GM10248 (cell line): ENCODE data around the gene MATN1.

Source experiments
- CTCF ChIA-PET: fragments of 300-600 bp; sonication (Branson Sonifier 250); formaldehyde crosslinking; extraction: SDS; loops from one replicate; lab custom pipeline; 2021; ENCODE audit warnings: antibody characterized with exemption; lab: Yijun Ruan, JAX
- POLR2A ChIA-PET: fragments of 350-650 bp; sonication (Branson Sonifier 250); formaldehyde crosslinking; extraction: SDS; loops from one replicate; lab custom pipeline; 2020; ENCODE audit warnings: antibody characterized with exemption; lab: Yijun Ruan, JAX
- DNase-seq: peaks from one replicate; pipeline ENCODE4 v3.0.0; 2012; ENCODE audit errors: extremely low spot score
- CTCF ChIP-seq: IDR thresholded peaks from 2 replicates; pipeline ENCODE4 v1.5.1; 2012; ENCODE audit warnings: mild to moderate bottlenecking, low read depth; ENCODE audit errors: extremely low read depth, missing control alignments, control extremely low read depth

MATN1 gene

GRCh38 chr1:30754684-30755171, 31.3 kb upstream of the MATN1 start:
- TF ChIP-seq CTCF: no peak
- POLR2A ChIA-PET: interaction anchor here (0.9 to 2.0 kb wide), 9 partner anchors 9 to 36 kb away, joined by 3 to 19 read pairs (median 4); no protein-coding TSS in a partner anchor
- CTCF ChIA-PET: interaction anchor here (0.6 to 22.9 kb wide), 10 partner anchors 5 to 48 kb away, joined by 3 to 449 read pairs (median 5); partner anchors contain the start of gene LAPTM5
- DNase-seq: peak; percentile 69

GRCh38 chr1:30753660-30754123, 30.3 kb upstream of the MATN1 start:
- no peak for TF ChIP-seq CTCF
- ChIA-PET CTCF (interaction anchor here (1.1 to 22.9 kb wide), 6 partner anchors 5 to 37 kb away, joined by 3 to 449 read pairs (median 92); partner anchors contain the start of gene LAPTM5), POLR2A (interaction anchor here (1.0 to 2.0 kb wide), 4 partner anchors 8 to 18 kb away, joined by 3 to 19 read pairs (median 8); no protein-coding TSS in a partner anchor)
- no peak for DNase-seq

- ChIA-PET POLR2A (no interaction called here), CTCF (interaction anchor here (1.9 to 22.9 kb wide), 4 partner anchors 5 to 34 kb away, joined by 21 to 449 read pairs (median 162); partner anchors contain the start of gene LAPTM5)
- no peak for TF ChIP-seq CTCF
- DNase-seq: no peak
Measured at GRCh38 chr1:30753118-30753517, 29.7 kb upstream of the MATN1 start.

GRCh38 chr1:30752651-30752908, 29.2 kb upstream of the MATN1 start:
- TF ChIP-seq CTCF: no peak
- POLR2A ChIA-PET: interaction anchor here (1.2 kb wide), 1 partner anchor 9 kb away, joined by 5 read pairs; no protein-coding TSS in a partner anchor
- DNase-seq: no peak
- CTCF ChIA-PET: interaction anchor here (1.2 to 22.9 kb wide), 5 partner anchors 4 to 34 kb away, joined by 4 to 449 read pairs (median 162); partner anchors contain the start of gene LAPTM5

- POLR2A ChIA-PET: interaction anchor here (1.2 to 2.9 kb wide), 3 partner anchors 9 to 11 kb away, joined by 5 to 9 read pairs (median 7); no protein-coding TSS in a partner anchor
- CTCF ChIA-PET: interaction anchor here (1.2 to 22.9 kb wide), 6 partner anchors 4 to 33 kb away, joined by 4 to 449 read pairs (median 84); partner anchors contain the start of gene LAPTM5
- no peak for TF ChIP-seq CTCF
- DNase-seq: no peak
Measured at GRCh38 chr1:30751830-30752650, 28.7 kb upstream of the MATN1 start.

- no peak for DNase-seq
- ChIA-PET POLR2A (interaction anchor here (1.2 to 3.2 kb wide), 6 partner anchors 7 to 18 kb away, joined by 3 to 18 read pairs (median 8); no protein-coding TSS in a partner anchor), CTCF (interaction anchor here (0.7 to 22.9 kb wide), 6 partner anchors 8 to 32 kb away, joined by 3 to 449 read pairs (median 20); partner anchors contain the start of gene LAPTM5)
- TF ChIP-seq CTCF: no peak
Measured at GRCh38 chr1:30750731-30751291, 27.4 kb upstream of the MATN1 start.
